H1 (cell line): ENCODE results near the gene PDZK1IP1. TPM values are rescaled to one million over a fixed set of nuclear protein-coding genes. Genes with fewer than 3 reads are reported as not detected.

ENCODE experiments used
- ASH2L ChIP-seq: fragments of 200-600, 300-600 bp; sonication (generic); IDR thresholded peaks from one replicate; pipeline ENCODE4 v1.7.1; 2017; ENCODE audit warnings: low read length
- SIN3A ChIP-seq, 2 experiments: IDR thresholded peaks in 1 of 2; conservative IDR thresholded peaks in 1 of 2; 2 replicates each; pipeline ENCODE4 v1.6.1; 2011 to 2012; ENCODE audit warnings: low read length in 2 of 2, improper control_type of control experiment in 1 of 2, low read depth in 1 of 2, mild to moderate bottlenecking in 1 of 2
- TAF1 ChIP-seq: IDR thresholded peaks from 2 replicates; pipeline ENCODE4 v1.6.1; 2011; ENCODE audit warnings: mild to moderate bottlenecking, low read depth, low read length
- polyA plus RNA-seq, 7 experiments: library from polyadenylated mRNA; depleted of rRNA in 3 of 7; stranded (reverse) in 5 of 7; unstranded in 2 of 7; fragments of >200 nt in 5 of 7; fragments of 200-250 nt in 2 of 7; gene quantifications; 1 replicate in 5 of 7; 2 replicates in 1 of 7; 4 replicates in 1 of 7; pipeline versions ENCODE4 v1.2.1 to v1.2.3, GENCODE V29; 2011 to 2013; ENCODE audit warnings: missing spikeins in 2 of 7, mixed read lengths in 2 of 7
- total RNA-seq: library from RNA; stranded (reverse); fragmentation: NEBNext Ultra II Directional; extraction: Animal tissue kit (Norgen Biotek cat#: 25700); gene quantifications from 2 replicates; pipeline ENCODE4 v1.2.1, GENCODE V29; 2021

Gene PDZK1IP1
- total and polyA plus RNA-seq, 2 of the 8 experiments (the other 6 are each of a cell fraction or from before 2014, with no cell fraction given), result 0.17 TPM; not detected in 1

DNA sequence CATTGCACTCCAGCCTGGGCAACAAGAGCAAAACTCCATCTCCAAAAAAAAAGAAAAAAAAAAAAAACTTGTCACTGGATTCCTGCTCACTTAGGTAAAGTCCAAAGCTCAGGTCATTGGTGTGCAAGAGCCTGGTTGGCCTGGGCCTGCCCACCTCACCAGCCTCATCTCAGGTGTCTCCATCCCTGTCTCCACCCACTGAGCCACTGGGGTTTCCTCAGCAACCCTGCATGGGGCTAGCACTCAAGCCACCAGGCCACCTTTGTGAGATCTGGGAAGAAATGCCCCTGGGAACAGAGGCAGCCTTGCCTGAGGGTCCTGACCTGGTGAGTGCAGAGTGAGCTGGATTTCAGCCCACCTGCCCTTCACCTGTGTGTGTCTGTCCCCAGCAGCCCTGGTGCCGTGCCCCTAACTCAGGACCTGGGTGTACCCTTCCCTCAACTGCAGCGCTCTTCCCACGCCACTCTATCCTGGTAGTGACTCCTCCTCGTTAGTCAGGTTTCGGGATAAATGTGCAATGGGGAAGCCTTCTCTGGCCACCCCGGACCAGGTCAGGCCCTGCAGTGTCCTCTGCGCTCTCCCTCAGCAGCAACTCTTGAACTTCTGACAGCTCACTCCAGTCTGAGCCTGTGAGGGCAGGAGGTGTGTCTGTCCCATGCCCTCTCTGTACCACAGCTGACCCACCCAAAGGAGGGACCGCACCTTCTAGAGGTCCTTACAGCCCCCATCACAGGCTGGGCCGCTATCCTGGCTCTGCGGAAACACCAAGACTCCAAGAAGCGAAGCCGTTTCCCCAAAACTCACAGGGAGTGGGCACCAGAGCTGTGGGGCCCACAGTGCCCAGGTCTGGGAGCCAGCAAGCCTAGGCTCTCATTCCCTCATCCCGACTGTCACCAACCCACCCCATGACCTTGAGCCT, 3.3 kb downstream of the PDZK1IP1 start (continued):
- TF ChIP-seq ASH2L (no peak), TAF1 (no peak), SIN3A (conservative IDR thresholded peaks at IDR 0.05 in 1 of 2, IDR thresholded peaks at IDR 0.05 in 1 of 2; ENCODE audit: low read depth in 1 of 2, low read length in 2 of 2) (no peak)
- TF ChIP-seq, all 59 proteins: peak for 0
